ENCODE measurements around the gene TRIM44. TPM values are rescaled to one million over a fixed set of nuclear protein-coding genes. Genes with fewer than 3 reads are reported as not detected.

The TRIM44 gene
- total and polyA plus RNA-seq, 10 donors: 5.3 to 65.7 (median 48.5) TPM

DNA sequence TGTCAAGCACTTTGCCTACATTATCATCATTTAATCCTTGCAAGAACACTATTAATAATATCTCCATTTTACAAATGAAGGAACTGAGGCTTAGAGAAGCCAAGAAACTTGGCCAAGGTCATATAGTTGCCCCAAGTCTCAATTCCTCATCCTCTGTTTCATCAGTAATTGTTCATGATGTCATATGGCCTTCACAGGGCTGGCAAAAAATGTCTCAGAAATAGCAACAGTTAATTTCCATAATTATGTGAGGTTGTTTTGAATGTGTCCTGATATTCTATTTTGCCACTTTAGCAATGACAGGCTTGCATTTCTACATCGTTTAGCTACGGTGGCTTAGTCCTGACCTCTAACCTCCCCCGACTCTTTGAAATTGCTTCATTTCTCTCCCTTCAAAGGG is 20.6 kb upstream of the TRIM44 start:
- DNase-seq: no peak
- H3K36me3 ChIP-seq: no peaks in the 10 kb centered on the region
- 73 to 89% (median 80%) methylated on average over 3 of the region's 3 CpGs for WGBS, 5 donors
- H3K9me3 ChIP-seq: no peaks in the 10 kb centered on the region
- H3K27me3 ChIP-seq (replicated peaks in 1 of 7): peaks cover 0 to 4% (median 0%) of the 10 kb centered on the region in 7 donors
- H3K27ac ChIP-seq: no peak overlapping the region
- TF ChIP-seq POLR2AphosphoS5 (IDR thresholded peaks at IDR 0.05): no peak
- TF ChIP-seq POLR2A (IDR thresholded peaks at IDR 0.05): no peak
- TF ChIP-seq CTCF (IDR thresholded peaks at IDR 0.05 in 8 of 11, conservative IDR thresholded peaks at IDR 0.05 in 3 of 11): no peak
- H3K4me3 ChIP-seq: no peak overlapping the region
- H3K4me1 ChIP-seq: no peaks in the 10 kb centered on the region
- intact Hi-C loops (cut with DNase I; ENCODE audit: low total_unique reads): no loop called here

- no peak overlapping the region for H3K27ac ChIP-seq
- no peaks in the 10 kb centered on the region for H3K9me3 ChIP-seq
- H3K4me3 ChIP-seq: no peak overlapping the region
- no peaks in the 10 kb centered on the region for H3K36me3 ChIP-seq
- 74 to 83% (median 79%) methylated on average over 8 of the region's 8 CpGs for WGBS, 5 donors
- no peak for DNase-seq
- TF ChIP-seq POLR2A (IDR thresholded peaks at IDR 0.05) (no peak), POLR2AphosphoS5 (IDR thresholded peaks at IDR 0.05) (no peak), CTCF (IDR thresholded peaks at IDR 0.05 in 8 of 11, conservative IDR thresholded peaks at IDR 0.05 in 3 of 11) (no peak)
- H3K4me1 ChIP-seq: no peaks in the 10 kb centered on the region
- peaks cover 0 to 4% (median 0%) of the 10 kb centered on the region in 7 donors for H3K27me3 ChIP-seq (replicated peaks in 1 of 7)
- intact Hi-C loops (cut with DNase I; ENCODE audit: low total_unique reads): no loop called here
Observed at GRCh38 chr11:35647421-35648093, 15.0 kb upstream of the TRIM44 start.

- no peaks in the 10 kb centered on the region for H3K4me1 ChIP-seq
- H3K27ac ChIP-seq: no peak overlapping the region
- no peak overlapping the region for H3K4me3 ChIP-seq
- peaks cover 0 to 4% (median 0%) of the 10 kb centered on the region in 7 donors for H3K27me3 ChIP-seq (replicated peaks in 1 of 7)
- TF ChIP-seq POLR2AphosphoS5 (IDR thresholded peaks at IDR 0.05): no peak
- no peak for TF ChIP-seq POLR2A (IDR thresholded peaks at IDR 0.05)
- no peak for TF ChIP-seq CTCF (IDR thresholded peaks at IDR 0.05 in 8 of 11, conservative IDR thresholded peaks at IDR 0.05 in 3 of 11)
- no peaks in the 10 kb centered on the region for H3K36me3 ChIP-seq
- no peak for DNase-seq
- 38 to 67% (median 65%) methylated on average over 1 of the region's 1 CpG for WGBS, 5 donors
- H3K9me3 ChIP-seq: no peaks in the 10 kb centered on the region
- intact Hi-C loops (cut with DNase I; ENCODE audit: low total_unique reads): no loop called here
Observed at GRCh38 chr11:35650006-35650405, 12.6 kb upstream of the TRIM44 start.

DNA sequence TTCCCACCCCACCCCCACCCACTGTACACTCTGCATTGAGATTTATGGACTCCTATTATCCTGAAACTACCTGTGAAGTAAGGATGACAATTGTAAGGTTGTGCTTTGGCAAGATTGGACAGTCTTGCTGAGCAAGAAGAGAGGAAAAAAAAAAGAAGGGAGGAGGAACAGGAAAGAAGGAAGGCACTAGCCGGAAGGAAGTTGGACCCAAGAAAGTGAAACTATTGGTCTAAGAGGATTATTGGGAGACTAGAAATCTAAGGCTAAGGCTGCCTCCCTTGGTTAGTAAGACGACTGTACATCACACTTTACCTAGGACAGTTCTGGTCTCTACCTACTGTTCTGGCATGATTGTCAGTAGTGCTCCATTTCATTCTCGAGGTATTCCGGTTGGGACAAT is 12.1 kb upstream of the TRIM44 start:
- Histone ChIP-seq H3K4me3 (no peak overlapping the region), H3K4me1 (no peaks in the 10 kb centered on the region)

More for the DNA sequence above, 12.1 kb upstream of the TRIM44 start:
- Histone ChIP-seq H3K9me3 (no peaks in the 10 kb centered on the region), H3K36me3 (no peaks in the 10 kb centered on the region), H3K27ac (no peak overlapping the region), H3K27me3 (replicated peaks in 1 of 7) (peaks cover 0 to 4% (median 0%) of the 10 kb centered on the region in 7 donors)
- TF ChIP-seq POLR2AphosphoS5 (IDR thresholded peaks at IDR 0.05) (no peak), POLR2A (IDR thresholded peaks at IDR 0.05) (no peak), CTCF (IDR thresholded peaks at IDR 0.05 in 8 of 11, conservative IDR thresholded peaks at IDR 0.05 in 3 of 11) (no peak)
- DNase-seq: no peak
- WGBS, 5 donors: 73 to 88% (median 81%) methylated on average over 4 of the region's 4 CpGs
- intact Hi-C loops (cut with DNase I; ENCODE audit: low total_unique reads): no loop called here

Data from spleen (tissue), 11 donors.